GM21360 (cell line): ENCODE results near the gene ZNF460.
"Not testable (repeated sequence)": the region's sequence is repeated elsewhere in the genome, so short reads cannot be mapped to it uniquely, and the experiment has no call there.

Experiments used
- ATAC-seq: cut with Tn5 transposase; IDR thresholded peaks from one replicate; pipeline ENCODE4 v1.9.1; 2021; ENCODE audit warnings: mild to moderate bottlenecking, moderate library complexity; ENCODE audit not compliant: unreplicated experiment

The ZNF460 gene

DNA sequence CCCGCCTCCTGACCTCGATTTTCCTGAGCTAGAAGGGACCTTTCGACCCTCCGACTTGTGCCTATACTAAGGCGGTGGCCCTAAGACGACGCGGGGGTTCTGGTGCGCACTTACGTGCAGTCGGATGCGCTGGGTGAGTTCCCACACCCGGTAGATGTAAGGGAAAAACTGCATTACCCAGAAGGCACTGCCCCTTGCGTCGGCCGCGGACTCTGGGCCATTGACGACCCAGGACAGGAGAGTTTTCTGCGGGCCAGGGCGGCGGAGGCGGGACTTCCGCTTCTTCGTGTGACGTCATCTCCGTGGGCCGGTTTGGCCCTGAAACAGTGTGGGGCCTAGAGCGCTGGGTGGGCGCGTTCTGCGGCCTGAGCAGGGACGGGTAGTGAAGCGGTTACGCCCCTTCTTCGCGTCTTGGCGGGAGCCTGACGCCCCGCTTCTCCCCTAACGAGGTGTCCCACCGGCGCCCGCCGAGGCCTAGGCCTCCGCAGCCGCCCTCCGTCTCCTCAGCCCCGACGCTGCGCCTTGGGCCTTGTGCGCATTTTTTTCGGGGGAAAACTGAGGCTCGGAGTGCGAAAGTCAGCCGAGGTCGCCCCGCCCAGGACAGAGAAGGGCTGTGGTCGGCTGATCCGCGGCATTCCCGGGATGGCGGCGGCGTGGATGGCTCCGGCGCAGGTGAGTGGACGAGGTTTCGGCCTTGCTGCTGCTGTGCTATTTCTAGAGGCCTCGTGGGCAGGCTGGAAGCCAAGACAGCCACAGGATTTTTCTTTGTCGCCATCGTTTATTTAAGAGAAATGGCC lies at the start of gene ZNF460:
Gene ZNF460 (plus strand): TSS at position 321 of the 797 bp plus-strand sequence. CDS start 322 bp downstream, at position 643.
- peak; percentile 71 for ATAC-seq

- ATAC-seq: no peak
Measured at GRCh38 chr19:57231686-57232085, 48.6 kb upstream of the ZNF460 start.

DNA sequence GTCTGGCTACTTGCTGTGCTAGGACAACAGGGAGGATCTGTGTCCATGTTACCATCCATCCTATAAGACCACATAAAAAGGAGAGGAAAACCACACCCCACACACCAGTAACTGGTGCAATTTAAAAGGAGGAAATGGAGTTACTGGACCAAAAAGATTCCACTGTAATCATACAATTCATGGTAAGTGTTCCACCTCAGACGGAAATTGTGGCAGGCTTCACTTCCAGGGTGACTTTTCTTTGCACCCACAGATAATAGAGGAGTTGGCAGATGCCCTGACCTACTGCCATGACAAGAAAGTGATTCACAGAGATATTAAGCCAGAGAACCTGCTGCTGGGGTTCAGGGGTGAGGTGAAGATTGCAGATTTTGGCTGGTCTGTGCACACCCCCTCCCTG lies 47.1 kb upstream of the ZNF460 start:
- no peak for ATAC-seq

- ATAC-seq: no peak
Measured at GRCh38 chr19:57239982-57240310, 40.3 kb upstream of the ZNF460 start.

DNA sequence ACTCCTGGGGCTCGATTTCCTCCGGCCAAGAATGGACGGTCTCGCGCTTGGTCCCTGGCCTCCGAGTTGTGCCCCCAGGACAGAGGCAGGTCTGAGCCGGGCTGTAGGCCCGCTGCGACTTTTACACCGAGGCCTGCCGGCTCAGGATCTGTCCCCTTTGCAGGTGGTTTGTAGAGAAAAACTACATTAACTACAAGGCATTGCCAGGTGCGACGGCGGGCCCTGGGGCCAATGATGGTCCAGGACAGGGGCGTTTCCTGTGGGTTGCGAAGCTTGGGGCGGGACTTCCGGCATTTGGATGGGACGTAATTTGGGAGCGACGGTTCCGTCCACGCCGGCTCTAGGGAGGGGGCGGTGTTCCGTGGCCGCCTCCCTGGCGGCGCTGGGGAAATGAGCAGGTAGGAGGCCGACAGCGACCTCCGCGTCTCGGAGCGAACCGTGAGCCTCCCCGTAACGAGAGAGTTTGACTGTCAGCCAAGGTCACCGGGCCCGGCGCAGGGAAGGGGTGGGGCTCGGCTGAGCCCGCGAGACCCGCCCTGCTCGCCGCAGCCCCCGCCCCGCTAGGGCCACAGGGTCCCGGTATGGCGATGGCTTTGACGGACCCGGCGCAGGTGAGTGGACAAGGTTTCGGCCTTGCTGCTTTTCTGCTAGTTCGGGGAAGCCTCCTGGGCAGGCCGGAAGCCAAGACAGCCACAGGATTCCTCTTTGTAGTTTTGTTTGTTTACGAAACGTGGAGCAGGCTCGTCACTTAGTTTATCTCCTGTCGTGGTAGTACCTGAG lies 39.8 kb upstream of the ZNF460 start, which contains the start of gene ZNF805:
Gene ZNF805 (plus strand): TSS at position 322 of the 780 bp plus-strand sequence. CDS start 260 bp downstream, at position 582.
- ATAC-seq: peak; percentile 93

- no peak for ATAC-seq
Measured at GRCh38 chr19:57241176-57241575, 39.1 kb upstream of the ZNF460 start.

DNA sequence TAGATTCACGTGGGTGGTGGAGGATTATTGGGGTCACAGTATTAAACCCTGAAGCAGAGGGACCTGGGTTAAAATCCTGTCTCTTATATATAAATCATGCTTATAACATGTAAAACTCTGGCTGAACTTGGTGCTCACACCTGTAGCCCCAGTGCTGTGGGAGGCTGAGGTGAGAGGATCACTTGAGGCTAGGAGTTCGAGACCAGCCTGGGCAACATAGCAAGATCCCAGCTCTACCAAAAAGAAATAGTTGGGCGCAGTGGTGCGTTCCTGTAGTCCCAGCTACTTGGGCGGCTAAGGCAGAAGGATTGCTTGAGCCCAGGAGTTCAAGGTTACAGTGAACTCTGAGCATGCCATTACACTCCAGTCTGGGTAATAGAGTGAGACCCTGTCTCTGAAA lies 37.5 kb upstream of the ZNF460 start:
- ATAC-seq: no peak

DNA sequence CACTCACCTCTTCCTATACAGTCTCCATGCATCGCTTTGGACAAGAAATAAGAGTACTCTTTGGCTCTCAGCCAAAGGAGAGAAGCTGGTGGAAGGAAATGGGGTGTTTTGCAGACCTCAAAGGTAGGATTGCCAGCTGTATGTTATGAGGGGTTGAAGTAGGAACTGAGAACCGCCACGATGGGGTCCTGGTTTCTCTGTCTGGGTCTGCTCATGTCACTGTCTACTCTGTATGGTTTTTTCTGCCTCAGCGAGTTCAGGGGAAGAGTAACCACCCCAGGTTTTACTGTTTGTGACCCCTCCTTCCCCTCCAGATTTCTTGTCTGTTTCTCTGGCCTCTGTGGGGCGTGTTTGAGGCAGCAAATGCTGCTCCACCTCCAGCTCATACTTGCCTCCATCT lies 35.8 kb upstream of the ZNF460 start:
- ATAC-seq: no peak

DNA sequence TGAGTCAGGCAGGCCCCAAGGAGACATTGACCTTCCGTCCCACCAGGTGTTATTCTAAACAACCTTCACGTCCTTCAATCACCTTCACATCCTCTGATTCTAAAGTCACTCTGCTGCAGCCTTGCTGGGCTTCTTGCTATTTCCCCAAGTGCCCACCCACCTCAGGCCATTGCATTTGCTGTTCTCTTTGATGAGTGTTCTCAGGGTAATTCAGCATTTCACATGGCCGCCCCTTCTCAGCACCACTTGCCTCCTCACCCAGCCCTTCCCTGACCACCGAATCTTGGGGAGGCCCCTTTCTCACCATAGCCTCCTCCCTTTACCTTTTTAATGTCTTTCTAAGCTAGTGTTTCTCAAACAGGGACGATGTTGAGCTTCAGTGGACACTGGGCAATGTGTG lies 35.2 kb upstream of the ZNF460 start:
- no peak for ATAC-seq

- no peak for ATAC-seq
Measured at GRCh38 chr19:57245959-57246358, 34.3 kb upstream of the ZNF460 start.

DNA sequence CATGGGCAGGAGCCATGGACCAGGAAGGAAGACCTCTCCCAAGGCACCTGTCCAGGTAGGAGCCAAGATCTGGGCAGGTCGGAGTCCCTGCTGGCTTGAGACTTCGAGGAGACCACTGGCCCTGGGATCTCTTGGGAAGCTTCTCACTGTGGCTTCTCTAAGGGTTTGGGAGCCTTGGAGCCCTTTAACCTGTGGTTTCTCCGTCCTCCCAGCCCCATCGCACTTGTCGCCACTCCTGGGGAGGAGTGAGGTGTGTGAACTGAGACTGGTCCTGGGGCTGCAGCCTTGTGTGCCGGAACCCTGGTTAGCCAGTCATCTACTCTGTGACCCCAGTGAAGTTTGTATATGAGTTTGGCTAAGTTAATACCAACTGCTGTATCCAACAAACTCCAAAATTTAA lies 31.6 kb upstream of the ZNF460 start:
- ATAC-seq: no peak

DNA sequence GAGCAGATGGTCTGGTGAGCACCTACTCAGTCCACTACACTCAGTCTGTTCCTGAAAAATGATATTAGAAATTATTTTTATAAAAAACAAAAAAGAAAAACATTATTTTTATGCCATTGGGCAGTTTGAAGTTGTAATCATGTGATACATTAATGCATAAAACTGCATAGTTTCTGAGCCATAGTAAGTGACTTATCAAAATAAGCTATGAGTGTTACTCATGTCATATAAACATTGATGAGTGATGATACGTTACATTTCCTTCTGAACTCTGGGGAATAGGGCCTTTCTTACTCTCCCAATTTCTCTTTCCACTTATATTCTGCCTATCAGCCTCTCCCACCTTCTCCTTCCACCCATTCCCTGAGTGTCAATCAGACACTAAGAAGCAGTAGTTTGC lies 31.0 kb upstream of the ZNF460 start:
- ATAC-seq: no peak

DNA sequence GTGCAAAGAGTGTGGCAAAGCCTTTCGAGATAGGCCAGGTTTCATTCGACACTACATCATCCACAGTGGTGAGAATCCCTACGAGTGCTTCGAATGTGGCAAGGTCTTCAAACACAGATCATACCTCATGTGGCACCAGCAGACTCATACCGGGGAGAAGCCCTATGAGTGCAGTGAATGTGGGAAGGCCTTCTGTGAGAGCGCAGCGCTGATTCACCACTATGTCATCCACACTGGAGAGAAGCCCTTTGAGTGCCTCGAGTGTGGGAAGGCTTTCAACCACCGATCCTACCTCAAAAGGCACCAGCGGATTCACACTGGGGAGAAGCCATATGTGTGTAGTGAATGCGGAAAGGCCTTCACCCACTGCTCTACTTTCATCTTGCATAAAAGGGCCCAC lies 26.5 kb upstream of the ZNF460 start:
- not testable (repeated sequence) for ATAC-seq

DNA sequence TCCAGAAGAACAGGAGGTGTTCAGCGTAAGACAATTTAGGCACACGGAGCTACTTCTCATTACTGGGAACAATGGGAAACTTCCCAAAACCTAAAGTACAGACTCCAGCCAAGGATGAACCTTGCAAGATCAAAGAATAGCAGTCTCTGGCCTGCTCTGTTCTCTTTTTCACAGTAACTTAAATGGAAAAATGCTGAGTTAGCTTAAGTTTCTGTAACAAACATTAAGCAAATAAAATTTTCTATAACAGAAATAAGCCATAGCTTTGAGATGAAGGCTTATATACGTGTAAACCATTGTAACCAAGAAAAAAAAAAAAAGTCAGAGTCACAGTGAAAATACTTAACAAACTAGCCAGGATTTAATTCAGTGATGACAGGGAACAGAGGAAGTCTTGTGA lies 18.2 kb upstream of the ZNF460 start:
- ATAC-seq: no peak

GRCh38 chr19:57263244-57263741 lies 17.0 kb upstream of the ZNF460 start:
- no peak for ATAC-seq

DNA sequence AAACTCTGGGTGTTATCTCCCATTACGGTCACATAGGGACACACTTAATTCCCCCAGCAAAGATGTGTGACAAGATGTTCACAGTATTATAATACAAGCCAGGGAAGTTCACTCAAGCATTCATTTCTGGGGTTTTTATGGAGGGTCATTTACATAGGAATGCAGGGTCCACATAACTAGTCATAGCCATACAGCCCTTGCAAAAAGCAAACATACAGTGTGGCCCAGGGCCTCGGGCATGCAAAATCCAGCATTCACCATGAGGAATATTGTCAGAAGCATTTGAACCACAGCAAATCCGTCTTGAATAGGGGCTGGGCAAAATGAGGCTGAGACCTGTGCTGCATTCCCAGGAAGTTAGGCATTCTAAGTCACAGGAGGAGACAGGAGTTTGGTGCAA lies 13.0 kb upstream of the ZNF460 start:
- ATAC-seq: no peak

DNA sequence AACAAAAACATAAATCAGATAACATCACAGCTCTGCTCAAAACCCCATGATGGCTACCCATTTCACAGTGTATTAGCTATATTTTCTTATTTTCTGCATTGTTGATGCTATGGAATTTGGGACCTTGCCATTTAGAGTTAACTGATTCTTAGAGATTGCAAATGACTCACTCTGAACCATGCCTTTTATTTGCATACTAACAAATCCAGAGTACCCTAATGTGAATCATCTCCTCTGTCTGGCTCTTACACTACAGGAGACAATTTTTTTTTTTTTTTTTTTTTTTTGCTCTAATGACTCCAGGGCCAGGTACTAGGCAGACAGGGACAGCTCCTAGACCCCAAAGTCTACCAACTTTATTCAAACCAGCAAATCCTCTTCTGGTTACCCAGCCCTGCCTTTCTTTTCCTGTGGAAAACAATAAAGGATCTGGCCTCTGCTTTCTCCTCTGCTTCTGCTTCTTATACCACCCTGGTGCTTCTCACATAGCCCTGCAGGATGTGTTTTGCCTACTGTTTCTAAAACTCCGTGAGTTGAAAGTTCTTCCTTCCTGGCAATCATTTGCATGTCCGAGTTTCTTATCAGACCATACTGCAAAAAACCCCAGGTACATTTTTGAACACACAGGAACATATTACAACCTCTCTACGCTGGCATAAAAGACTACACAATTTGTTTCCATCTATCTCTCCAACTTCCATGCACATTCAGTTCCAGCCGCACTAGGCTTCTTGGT lies 10.6 kb upstream of the ZNF460 start:
- ATAC-seq: no peak

DNA sequence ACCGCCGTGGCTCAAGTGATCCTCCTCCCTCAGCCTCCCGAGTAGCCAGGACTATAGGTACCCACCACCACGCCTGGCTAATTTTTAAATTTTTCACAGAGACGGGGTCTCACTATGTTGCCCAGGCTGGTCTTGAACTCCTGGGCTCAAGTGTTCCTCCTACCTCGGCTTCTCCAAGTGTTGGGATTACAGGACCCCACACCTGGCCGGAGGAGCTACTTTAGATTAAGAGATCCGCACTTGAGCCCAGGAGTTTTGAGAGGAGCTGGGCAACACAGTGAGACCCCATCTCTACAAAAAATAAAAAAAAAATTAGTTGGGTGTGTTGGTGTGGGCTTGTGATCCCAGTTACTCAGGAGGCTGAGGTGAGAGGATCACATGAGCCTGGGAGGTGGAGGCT lies 9.0 kb upstream of the ZNF460 start:
- ATAC-seq: no peak

GRCh38 chr19:57273014-57273413 lies 7.3 kb upstream of the ZNF460 start:
- no peak for ATAC-seq

DNA sequence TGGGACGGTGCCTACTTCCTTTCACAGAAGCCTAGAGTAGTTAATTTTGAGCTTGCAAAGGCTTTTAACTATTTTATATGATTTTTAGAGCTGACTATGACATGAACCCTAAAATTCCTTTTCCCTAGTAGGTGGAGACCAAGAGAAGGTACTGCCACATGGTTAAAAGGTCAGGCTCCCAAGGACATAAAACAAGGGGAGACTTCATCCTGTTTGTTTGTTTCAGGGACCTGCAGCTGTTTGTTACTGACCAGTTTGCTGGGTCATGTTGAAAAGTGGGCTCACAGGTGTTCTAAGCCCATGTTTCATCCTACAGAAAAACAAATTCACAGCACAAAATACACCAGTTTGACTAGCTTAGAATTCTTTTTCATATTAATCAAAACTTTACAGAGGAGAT lies 3.9 kb upstream of the ZNF460 start:
- ATAC-seq: no peak

DNA sequence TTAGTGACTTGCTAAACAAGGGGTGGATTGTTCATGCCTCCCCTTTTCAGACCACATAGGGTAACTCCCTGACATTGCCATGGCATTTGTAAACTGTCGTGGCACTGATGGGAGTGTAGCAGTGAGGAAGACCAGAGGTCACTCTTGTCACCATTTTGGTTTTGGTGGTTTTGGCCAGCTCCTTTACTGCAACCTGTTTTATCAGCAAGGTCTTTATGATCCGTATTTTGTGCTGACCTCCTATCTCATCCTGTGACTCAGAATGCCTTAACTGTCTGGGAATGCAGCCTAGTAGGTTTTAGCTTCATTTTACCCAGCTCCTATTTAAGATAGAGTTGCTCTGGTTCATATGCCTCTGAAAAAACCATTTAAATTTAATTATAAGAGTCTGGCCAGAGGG lies 1.8 kb upstream of the ZNF460 start:
- not testable (repeated sequence) for ATAC-seq
